ENCODE data around the gene RPP38. TPM values are rescaled to one million over a fixed set of nuclear protein-coding genes. Genes with fewer than 3 reads are reported as not detected.

Gene RPP38
- total and polyA plus RNA-seq, 2 of the 13 experiments (the other 11 are each of a cell fraction or from before 2014, with no cell fraction given), result 11.7 to 16.4 TPM

GRCh38 chr10:15084502-15084922 lies 12.6 kb upstream of the RPP38 start (continued):
- TF ChIP-seq, protein P1, sequence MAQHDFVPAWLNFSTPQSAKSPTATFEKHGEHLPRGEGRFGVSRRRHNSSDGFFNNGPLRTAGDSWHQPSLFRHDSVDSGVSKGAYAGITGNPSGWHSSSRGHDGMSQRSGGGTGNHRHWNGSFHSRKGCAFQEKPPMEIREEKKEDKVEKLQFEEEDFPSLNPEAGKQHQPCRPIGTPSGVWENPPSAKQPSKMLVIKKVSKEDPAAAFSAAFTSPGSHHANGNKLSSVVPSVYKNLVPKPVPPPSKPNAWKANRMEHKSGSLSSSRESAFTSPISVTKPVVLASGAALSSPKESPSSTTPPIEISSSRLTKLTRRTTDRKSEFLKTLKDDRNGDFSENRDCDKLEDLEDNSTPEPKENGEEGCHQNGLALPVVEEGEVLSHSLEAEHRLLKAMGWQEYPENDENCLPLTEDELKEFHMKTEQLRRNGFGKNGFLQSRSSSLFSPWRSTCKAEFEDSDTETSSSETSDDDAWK (CRISPR knock-in tag; IDR thresholded peaks at IDR 0.05), result no peak
- TF ChIP-seq PHF21A (CRISPR knock-in tag; IDR thresholded peaks at IDR 0.05) (peak; percentile 61; the same call in 1 of the 2 replicates), KLF15 (CRISPR knock-in tag; IDR thresholded peaks at IDR 0.05; ENCODE audit: borderline replicate concordance) (no peak), ZMYM4 (CRISPR knock-in tag; IDR thresholded peaks at IDR 0.05) (peak; percentile 48; the same call in 1 of the 2 replicates), ZNF567 (CRISPR knock-in tag; IDR thresholded peaks at IDR 0.05; ENCODE audit: borderline replicate concordance) (no peak), ZNF282 (IDR thresholded peaks at IDR 0.05; ENCODE audit: partially characterized antibody) (no peak), EP300 (IDR thresholded peaks at IDR 0.05; ENCODE audit: low read depth in 2 of 2, low read length in 2 of 2) (peak in 1 of 2 experiments; percentile 18; a peak in 1 of 4 replicates), EP300 (CRISPR knock-in tag; IDR thresholded peaks at IDR 0.05; ENCODE audit: borderline replicate concordance) (no peak), HBP1 (CRISPR knock-in tag; IDR thresholded peaks at IDR 0.05; ENCODE audit: low read depth) (no peak), HMG20B (CRISPR knock-in tag; conservative IDR thresholded peaks at IDR 0.05) (no peak), ZNF724P (CRISPR knock-in tag; IDR thresholded peaks at IDR 0.05; ENCODE audit: borderline replicate concordance) (no peak), HMGXB4 (CRISPR knock-in tag; IDR thresholded peaks at IDR 0.05; ENCODE audit: borderline replicate concordance in 1 of 2, low read depth in 1 of 2) (no peak), MTA1 (CRISPR knock-in tag; IDR thresholded peaks at IDR 0.05; ENCODE audit: borderline replicate concordance) (no peak), ZNF816 (CRISPR knock-in tag; IDR thresholded peaks at IDR 0.05; ENCODE audit: borderline replicate concordance) (no peak), KAT8 (CRISPR knock-in tag; IDR thresholded peaks at IDR 0.05) (peak; percentile 45), ZNF33B (CRISPR knock-in tag; IDR thresholded peaks at IDR 0.05) (no peak), GABPA (IDR thresholded peaks at IDR 0.05; ENCODE audit: low read depth, low read length) (no peak), GABPA (CRISPR knock-in tag; IDR thresholded peaks at IDR 0.05; ENCODE audit: low read depth) (no peak), PLRG1 (conservative IDR thresholded peaks at IDR 0.05) (no peak), ASH2L (IDR thresholded peaks at IDR 0.05; ENCODE audit: insufficient read length, low read depth, low read length) (peak; percentile 58), MIXL1 (CRISPR knock-in tag; IDR thresholded peaks at IDR 0.05) (0 out of 2 replicates have a peak, but pooled peaks have one; percentile 15), ZNF879 (CRISPR knock-in tag; IDR thresholded peaks at IDR 0.05) (no peak)
- TF ChIP-seq, protein P2, sequence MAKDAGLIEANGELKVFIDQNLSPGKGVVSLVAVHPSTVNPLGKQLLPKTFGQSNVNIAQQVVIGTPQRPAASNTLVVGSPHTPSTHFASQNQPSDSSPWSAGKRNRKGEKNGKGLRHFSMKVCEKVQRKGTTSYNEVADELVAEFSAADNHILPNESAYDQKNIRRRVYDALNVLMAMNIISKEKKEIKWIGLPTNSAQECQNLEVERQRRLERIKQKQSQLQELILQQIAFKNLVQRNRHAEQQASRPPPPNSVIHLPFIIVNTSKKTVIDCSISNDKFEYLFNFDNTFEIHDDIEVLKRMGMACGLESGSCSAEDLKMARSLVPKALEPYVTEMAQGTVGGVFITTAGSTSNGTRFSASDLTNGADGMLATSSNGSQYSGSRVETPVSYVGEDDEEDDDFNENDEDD (CRISPR knock-in tag; IDR thresholded peaks at IDR 0.05; ENCODE audit: borderline replicate concordance), result 0 out of 2 replicates have a peak, but pooled peaks have one; percentile 15
- TF ChIP-seq, protein P3, sequence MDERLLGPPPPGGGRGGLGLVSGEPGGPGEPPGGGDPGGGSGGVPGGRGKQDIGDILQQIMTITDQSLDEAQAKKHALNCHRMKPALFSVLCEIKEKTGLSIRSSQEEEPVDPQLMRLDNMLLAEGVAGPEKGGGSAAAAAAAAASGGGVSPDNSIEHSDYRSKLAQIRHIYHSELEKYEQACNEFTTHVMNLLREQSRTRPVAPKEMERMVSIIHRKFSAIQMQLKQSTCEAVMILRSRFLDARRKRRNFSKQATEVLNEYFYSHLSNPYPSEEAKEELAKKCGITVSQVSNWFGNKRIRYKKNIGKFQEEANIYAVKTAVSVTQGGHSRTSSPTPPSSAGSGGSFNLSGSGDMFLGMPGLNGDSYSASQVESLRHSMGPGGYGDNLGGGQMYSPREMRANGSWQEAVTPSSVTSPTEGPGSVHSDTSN (CRISPR knock-in tag; IDR thresholded peaks at IDR 0.05), result no peak
